GM21360 (cell line): ENCODE results near the gene RPS26.
"Not testable (repeated sequence)": the region's sequence is repeated elsewhere in the genome, so short reads cannot be mapped to it uniquely, and the experiment has no call there.

Experiments
- ATAC-seq: cut with Tn5 transposase; IDR thresholded peaks from one replicate; pipeline ENCODE4 v1.9.1; 2021; ENCODE audit warnings: mild to moderate bottlenecking, moderate library complexity; ENCODE audit not compliant: unreplicated experiment

RPS26 gene

DNA sequence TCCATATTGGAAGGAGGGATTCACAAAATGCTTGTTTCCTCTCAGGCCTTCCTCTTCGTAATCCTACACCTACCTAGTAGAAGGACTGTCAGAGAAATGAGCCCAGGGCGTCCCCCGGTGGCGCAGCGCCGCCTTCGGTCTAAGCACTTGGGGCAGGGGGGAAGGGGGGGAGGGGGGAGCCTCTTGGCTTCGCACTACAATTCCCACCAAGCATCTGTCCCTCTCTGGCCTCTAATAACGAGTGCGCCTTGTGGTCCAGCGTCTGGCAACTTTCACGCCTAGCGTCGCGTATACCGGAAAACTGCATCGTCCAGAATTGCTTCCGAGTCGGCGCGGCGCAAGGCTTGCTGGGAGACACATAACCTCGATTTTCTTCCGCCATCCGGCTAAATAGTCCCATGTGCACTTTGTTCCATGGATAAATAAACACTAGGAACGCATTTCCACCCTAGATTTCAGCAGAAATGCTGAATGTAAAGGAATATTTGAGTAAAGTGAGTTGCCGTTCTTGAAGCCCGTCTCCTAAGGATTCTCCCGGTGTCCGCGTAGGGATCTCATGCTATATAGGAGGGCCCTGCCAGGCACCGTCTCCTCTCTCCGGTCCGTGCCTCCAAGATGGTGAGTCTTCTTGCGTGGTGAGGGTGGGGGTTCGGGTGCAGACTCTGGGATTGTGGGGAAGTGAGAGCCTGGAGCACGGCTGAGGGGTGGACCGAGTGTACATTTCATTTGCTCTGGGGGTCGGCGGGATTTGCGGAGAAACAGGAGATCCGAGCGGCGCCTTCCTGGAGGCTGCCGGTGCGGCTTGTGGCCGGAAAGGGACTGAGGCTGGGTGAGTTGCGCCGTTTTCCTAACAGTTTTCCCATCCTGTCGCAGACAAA, at the start of gene RPS26:
TSS of gene RPS26 (plus strand) at position 367 of the 878 bp plus-strand sequence. CDS start at position 616, 249 bp downstream.
- peak; percentile 91 for ATAC-seq

DNA sequence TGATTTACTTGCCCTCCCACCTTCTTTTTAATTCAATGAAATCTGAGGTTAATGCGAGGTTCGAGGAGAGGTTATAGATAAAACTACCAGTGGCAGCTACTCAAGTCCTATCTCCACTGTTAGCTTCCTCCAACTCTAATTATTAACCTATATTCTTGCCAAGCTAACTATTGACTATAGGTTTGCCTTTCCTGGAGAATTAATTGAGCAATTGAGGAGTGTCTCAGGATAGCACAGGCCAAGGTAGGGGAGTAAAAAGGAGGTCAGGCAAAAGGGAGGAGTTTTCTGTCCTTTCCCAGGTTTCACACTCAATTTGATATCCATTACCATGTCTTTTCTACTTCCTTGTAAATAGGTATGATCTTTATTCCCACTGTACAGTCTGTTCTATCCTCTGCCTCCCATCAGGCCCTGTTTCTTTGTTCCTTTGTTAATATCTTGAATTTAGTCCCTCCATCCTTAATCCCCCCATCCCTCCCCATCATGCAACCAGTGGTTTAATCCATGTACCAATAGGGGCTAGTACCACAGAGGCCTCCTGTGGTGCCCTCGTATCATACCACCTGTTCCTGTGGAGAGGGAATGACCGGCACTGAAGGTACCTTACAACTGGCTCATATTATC, 48.4 kb upstream of the RPS26 start:
- no peak for ATAC-seq

DNA sequence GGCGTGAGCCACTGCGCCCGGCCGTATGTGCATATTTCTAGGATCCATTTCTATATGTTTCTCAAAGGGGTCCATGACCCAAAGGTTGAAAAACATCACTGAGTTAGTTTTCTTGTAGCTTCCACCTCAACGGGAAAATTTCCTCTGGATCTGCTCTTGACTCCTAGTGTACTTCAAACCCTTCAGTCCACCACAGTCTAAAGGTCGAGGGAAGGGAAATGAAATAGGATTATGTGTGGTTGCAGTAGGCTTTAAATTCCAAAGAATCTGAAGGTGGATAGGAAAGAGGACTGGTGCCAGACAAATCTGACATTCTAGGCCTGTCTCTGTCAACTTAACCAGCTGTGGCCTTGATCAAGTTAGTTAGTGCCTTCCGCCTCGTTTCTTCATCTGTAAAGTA, 46.4 kb upstream of the RPS26 start:
- no peak for ATAC-seq

DNA sequence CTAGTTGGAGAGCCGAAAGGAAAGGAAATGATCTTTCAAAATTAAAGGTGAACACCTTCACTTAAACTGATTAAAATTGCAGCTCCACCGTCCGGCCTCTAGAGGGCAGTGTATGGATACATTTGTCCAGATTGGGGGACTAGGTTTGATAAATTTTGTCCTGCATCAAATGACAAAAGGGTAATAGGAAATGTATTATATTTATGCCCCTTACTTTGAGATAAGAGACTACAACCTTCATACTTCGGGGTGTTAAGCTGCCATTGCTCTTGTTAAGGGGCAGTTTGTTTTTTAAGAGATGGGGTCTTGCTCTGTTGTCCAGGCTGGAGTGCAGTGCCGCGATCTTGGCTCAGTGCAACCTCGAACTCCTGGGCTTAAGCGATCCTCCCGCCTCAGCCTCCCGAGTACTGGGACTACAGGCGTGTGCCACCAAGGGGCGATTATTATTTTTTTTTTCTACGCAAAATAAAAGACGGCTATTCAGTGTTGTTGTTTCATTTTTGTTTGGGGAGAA, 45.5 kb upstream of the RPS26 start:
- no peak for ATAC-seq

DNA sequence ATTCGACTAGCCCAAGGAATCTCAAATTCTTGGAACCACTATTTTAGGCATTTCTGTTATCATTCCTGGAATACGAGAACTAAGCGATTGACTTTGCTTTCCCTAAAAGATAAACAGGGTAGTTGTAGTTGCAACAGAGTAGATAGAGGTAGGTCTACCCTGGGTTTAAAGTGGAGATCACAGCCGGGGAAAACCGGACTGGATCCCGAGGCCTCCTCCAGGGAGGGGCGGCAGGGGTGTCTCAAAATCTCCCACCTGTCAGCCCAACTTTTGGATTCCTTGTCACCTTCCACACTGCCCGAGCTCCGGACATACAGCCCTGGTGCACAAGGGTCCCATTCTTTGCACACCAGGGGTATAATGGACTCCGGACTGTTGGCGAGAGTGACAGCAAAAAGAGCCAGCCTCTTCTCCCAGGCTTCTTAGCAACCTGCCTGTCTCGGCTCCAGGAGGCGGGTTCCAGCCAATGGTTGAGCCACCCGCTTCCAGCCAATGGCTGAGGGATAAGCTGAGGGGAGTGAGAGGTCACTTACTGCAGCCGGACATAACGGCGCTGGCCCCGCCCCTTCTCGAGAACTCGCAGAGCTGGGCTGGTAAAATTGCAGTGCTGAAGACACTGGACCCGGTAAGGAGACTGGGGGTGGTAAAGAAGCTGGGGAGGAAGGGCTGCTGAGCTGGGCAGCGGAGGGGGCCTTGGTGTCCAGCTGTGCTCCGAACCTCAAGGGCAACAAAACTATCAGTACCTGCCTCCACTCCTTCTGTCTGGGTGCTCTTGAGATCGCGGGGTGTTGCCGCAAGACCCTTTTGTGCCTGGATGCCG, 44.8 kb upstream of the RPS26 start, which contains the start of gene SUOX:
TSS of gene SUOX (plus strand) at position 562 of the 820 bp plus-strand sequence. CDS start 4,946 bp downstream, outside the sequence.
- peak; percentile 98 for ATAC-seq

DNA sequence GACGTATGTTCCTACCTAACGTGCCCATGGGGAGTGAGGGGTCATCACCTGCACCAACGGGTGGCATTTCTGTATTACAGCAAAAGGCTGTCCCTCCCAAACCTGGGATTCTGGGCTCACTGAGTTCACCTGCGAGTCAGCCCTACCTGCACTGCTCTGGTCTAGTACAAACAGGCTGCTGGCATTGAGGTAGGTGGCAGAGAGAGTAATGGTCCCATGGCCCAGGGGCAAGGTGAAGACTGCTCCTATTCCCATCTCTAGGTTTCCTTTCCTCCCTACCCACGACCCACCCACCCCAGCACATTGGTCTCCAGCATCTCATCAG, 44.2 kb upstream of the RPS26 start:
- ATAC-seq, result no peak

DNA sequence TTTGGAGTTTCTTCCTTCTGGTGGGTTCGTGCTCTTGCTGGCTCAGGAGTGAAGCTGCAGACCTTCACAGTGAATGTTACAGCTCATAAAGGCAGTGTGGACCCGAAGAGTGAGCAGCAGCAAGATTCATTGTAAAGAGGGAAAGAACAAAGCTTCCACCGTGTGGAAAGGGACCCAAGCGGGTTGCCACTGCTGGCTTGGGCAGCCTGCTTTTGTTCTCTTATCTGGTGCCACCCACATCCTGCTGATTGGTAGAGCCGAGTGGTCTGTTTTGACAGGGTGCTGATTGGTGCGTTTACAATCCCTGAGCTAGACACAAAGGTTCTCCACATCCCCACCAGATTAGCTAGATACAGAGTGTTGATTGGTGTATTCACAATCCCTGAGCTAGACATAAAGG, 42.2 kb upstream of the RPS26 start:
- not testable (repeated sequence) for ATAC-seq

DNA sequence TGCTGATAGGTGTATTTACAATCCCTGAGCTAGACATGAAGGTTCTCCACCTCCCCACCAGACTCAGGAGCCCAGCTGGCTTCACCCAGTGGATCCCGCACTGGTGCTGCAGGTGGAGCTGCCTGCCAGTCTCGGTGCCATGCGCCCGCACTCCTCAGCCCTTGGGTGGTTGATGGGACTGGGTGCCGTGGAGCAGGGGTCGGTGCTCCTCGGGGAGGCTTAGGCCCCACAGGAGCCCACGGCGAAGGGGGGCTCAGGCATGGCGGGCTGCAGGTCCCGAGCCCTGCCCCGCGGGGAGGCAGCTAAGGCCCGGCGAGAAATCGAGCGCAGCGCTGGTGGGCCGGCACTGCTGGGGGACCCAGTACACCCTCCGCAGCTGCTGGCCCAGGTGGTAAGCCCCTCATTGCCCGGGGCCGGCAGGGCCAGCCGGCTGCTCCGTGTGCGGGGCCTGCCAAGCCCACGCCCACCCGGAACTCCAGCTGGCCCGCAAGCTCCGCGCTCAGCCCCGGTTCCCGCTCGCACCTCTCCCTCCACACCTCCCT, 41.6 kb upstream of the RPS26 start:
- not testable (repeated sequence) for ATAC-seq

DNA sequence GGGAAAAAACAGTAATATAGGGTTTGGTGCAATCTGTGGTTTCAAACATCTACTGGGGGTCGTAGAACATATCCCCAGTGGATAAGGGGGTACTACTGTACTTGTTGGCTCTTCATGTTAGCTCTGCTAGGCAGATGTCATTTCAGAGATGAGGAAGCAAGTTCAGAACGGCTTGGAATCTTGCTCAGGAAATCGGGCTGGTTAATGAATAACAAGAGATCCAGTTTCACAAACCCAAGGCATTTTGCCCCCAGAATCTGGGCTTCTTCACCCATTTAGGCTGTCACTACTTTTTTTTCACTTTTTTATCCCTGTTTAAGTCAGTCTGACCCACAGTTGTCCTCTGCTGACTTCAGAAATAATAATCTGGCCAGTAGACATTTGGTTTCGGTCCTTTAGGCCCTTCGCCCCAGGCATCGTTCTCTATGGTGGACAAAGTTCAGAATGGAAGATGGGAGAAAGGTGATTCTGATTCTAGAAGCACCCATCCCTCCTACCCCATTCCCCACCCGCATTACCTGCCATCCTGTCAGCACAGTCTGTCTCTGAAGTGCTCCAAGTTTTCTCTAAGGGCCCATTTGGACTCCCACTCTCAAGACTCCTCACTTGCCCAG, 40.1 kb upstream of the RPS26 start:
- no peak for ATAC-seq

DNA sequence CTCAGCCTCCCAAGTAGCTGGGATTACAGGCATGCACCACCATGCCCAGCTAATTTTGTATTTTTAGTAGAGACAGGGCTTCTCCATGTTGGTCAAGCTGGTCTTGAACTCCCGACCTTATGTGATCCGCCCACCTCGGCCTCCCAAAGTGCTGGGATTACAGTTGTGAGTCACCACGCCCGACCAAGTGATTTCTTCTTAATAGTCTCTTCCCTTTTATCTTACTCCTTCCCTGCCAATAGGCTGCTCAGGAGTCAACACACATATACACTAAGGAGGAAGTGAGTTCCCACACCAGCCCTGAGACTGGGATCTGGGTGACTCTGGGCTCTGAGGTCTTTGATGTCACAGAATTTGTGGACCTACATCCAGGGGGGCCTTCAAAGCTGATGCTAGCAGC, 38.3 kb upstream of the RPS26 start:
- not testable (repeated sequence) for ATAC-seq

DNA sequence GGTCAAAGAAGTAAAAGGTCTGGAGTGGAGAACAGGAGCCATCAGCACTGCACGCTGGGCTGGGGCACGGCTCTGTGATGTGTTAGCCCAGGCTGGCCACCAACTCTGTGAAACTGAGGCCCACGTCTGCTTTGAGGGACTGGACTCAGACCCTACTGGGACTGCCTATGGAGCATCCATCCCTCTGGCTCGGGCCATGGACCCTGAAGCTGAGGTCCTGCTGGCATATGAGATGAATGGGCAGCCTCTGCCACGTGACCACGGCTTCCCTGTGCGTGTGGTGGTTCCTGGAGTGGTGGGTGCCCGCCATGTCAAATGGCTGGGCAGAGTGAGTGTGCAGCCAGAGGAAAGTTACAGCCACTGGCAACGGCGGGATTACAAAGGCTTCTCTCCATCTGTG, 37.5 kb upstream of the RPS26 start:
- no peak for ATAC-seq

DNA sequence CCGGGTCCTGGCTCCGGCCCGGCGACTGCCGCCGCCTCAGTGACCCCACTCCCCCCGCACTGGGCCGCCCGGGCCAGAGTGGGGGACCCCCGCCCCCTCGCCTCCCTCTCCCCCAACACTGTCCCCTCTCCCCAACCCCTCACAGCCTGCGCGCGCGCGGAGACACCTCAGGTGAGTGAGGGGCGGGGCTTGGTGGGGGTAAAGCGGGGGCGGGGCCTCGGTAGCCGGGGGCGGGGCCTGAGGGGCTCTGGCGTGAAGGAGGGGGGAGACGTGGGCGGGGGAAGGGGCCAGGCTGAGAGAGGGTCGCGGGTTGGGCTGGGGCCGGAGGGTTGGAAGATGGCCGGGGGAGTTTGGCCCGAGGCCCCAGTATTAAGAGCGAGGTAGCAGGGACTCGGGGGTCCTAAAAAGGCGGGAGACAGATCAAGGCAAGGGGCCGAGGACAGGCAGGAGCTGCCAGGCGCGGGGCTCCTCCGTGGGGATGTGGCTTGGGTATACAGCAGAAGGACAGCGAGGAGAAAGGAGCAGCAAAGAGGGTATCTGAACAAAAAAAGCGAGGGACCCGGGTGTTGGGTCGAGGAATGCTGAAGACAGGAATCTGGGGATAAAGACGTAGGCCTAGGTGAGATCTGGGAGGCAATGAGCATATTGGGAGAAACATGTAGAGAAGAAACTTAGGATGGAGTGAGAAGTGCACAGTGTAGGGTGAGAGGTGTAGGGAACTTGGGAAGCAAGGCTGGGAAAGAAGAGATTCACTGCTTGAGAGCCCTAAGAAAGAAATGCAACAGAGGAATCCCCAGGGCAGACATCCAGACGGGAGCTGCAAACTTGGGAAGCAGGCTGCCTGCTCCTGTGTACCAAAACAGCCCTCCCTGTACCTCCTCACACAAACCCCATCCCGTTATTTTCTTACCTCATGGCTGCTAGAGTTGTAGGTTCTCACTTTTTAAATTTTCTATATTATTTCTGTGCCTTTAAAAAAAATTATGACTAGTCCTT, 33.9 kb upstream of the RPS26 start:
- ATAC-seq, result peak; percentile 32

DNA sequence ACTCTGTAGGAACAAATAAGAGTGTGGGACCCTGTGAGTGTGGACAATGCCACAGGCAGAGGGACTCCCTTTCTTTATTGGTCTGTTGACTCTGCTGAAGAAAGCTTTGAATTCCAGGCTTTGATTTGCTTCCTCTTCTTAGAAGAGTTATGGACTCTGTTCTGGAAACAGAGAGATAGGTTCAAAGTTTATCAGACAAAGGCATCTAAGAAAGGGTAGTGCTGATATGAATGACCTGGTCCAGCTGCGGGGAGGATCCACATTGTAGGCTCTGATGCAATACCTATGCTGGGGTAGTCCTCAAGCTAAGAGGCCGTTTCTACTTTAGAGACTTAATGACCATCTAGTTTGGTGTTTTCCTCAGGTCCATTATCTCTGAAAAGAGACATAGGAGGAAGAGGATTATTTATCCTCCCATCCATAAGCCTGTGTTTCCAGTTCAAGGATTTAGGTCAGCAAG, 31.6 kb upstream of the RPS26 start:
- no peak for ATAC-seq

DNA sequence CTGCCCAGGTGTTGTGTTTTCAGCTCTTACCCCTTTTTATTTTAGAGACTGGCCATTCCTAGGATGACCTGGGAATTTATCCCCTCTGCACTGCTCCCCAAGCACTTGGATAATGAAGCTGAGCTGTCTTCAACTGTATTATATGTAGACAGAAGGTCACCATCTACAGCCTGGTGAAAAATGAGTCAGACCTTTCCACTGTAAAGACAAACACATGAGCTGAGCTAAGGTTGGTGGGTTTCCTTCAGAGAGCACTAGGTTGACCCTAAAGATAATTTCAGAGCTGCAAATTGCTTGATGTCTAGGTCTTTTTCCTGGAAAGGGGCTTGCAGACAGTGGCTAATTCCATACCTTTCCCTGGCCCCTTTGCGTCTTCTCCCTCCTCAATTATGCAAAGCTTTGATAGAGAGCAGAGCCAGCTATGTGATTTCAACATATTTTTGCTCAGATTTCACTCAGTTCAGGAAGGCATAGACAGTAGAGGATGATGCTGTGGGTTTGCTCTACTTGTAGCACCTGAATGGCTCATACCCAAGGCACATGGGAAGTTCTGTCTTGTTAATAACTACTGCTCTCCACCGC, 30.1 kb upstream of the RPS26 start:
- no peak for ATAC-seq

DNA sequence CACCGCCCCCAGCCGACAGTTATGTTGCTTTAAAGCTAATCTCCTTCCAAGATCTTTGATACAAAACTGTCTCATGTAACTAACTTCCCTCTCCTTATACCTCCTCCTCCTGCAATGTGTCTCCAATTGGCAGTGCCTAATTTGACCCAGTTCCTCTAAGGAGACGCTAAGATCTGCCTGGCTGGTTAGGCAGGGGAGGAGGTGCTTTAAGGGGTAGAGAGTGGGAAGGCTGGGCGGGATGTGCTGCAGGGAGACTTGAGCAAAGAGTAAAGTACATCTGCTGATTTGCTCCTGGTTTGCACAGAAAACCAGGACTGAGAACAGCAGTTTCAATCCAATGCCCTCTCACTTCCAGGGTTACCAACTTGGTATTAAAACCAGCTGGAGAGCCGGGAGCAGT, 28.2 kb upstream of the RPS26 start:
- ATAC-seq, result no peak

DNA sequence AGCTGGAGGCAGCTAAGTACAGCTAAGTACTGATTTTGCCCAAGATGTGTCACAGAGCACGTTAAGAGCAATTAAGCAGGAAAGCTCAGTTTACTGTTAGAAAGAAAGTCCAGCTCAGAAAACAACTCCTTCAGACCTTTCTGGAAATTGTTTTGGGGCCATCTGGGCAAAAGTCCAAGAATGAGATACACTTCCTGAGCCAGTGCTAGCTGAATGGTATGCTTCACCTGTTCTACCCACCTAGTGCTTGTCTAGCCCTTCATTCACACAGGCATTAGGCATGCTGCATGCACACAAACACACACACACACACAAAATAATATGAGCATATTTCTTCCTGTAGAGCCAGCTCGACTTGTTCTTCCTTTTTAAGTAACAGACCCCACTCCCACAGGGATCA, 27.5 kb upstream of the RPS26 start:
- ATAC-seq, result no peak

DNA sequence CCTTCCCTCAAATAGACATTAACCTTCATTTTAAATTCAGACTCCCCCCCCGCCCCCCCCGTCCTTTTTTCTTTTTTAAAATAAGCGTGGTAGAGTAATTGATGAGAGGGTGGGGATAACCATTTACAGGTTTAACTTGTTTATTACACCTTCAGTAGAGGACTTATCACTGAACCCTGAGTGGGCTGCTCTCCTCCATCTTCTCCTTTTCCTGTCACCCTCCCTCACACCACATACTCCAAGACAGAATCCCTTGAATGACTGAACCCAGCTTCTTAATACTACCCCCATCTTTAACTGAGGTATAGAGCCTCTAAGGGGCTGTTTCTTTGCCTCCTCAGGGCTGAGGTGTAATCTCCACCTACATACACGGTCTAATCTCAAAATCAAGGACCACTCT, 24.5 kb upstream of the RPS26 start:
- no peak for ATAC-seq

DNA sequence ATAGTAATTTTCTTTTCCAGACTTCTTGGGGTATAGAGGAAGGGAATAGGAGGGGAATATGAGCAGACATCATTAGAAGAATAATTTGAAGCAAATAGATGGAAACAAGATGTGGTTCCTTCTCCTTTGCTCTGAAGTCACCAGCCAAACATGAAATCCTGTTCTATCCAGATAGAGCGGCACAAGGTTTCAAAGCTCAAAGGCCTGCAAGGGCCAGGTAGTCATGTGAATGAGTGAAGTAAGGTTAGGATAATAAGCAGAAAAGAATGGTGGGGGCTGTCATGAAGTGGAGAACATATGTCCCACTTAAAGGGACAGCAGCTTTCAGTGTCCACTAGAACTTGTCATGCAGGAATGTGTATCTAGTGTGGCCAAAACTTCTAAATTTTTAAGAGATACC, 23.4 kb upstream of the RPS26 start:
- no peak for ATAC-seq
